GM18502 (cell line): Measurements from ENCODE around the gene LDB2.

Experiments
- ATAC-seq: cut with Tn5 transposase; IDR thresholded peaks from one replicate; pipeline ENCODE4 v1.9.1; 2021; ENCODE audit warnings: mild to moderate bottlenecking; ENCODE audit not compliant: unreplicated experiment, poor library complexity

LDB2 gene

GRCh38 chr4:16760617-16761363, 137.7 kb downstream of the LDB2 start:
- ATAC-seq: no peak

DNA sequence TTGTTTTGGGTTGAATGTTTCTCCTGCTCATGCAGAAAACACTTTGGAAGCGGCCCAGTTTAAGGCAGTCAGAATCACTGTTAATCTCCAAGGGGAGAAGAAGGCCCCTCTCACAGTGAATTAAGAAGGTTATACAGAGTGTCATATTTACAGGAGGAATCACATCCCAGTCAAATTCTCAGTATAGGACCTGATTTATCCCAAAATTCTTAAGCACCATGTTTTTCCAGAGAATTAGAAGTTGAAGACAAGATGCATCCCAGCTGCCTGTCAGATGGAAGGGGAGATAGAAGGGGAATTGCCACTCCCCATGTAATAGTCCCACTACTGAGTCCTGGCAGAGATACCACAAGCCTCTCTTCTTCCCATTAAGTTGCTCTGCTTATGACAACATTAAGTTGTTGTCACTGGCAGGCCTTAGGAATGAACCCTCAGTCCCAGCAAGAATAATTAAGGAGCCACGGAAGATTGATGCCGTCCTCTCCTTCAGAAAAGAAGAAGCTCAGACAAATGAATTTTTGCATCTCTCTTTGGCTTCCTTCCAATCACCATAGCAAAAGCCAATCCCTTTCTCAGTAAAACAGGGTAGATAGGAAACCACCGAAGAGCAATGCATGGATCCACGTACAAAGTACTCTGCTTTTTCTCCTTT, 138.4 kb downstream of the LDB2 start:
- ATAC-seq: no peak

DNA sequence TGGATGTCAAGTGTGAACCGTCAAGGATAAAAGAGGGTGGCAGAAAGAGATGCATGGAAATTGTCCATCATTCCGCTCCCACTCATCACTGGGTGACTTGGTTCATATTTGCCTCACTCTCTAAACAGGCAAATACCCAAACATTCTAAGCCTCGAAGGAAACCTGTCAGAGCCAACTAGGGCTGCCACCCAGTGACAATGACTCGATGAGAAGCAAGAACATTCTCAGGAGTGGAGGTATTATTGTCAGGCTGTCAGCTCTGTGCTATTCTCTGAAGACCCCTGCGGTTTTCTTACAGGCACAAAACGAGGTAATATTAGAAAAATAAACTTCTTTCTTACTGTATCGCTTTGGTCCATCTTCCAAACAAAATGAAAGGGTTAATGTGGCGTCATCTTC, 139.6 kb downstream of the LDB2 start:
- no peak for ATAC-seq

DNA sequence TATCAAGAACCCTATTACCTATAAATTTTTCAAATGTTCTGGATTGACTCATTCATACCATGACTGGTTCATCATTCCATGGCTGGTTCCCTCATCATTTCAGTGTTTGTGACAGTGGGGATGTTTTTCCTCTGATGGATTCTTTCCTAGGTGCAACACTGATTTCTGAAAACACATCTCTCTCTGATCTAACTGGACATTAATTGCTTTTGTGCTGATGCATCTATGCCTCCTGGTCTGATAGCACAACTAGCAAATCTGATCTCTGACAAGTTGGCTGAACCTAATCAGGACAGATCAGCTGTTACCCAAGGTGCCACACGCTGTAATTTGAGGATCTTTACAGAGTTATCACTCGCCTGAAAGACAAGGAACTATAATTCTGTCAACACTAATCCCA, 140.2 kb downstream of the LDB2 start:
- no peak for ATAC-seq

GRCh38 chr4:16757080-16757521, 141.3 kb downstream of the LDB2 start:
- ATAC-seq: no peak

GRCh38 chr4:16754104-16754503, 144.3 kb downstream of the LDB2 start:
- ATAC-seq: no peak

GRCh38 chr4:16752150-16752549, 146.3 kb downstream of the LDB2 start:
- ATAC-seq: no peak

DNA sequence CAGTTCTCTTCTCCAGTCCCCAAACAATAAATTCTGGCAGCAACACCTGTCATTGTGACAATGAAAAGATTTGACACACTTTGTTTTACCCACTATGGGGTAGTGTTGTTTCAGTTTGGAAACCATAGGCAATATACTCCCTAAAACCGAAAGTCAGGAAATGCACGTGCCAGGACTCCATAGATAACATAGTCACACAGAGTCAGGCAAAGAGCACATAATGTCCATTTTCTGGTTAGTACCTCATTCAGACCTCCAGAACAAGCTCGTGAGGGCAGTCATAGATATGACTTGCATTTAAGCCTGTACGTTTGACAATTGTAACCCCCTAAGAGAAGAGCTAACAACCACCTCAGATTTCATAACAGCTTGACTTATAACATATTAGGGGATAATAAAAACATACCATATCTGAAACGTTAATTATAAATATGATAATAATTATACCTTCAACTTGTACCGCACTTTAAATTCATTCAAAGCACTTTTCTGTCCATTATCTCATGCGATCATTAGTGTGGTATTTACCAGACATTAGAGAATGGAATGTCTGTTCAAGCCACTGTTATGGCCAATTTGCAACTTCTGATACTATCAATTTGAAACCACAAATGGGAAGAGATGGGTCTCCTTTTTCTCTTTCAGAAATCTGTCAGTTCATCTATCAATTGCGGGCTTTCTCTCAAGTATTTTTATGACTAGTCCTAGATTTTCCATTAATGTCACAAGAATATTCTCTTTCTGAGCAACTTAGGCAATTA, 147.4 kb downstream of the LDB2 start:
- no peak for ATAC-seq

DNA sequence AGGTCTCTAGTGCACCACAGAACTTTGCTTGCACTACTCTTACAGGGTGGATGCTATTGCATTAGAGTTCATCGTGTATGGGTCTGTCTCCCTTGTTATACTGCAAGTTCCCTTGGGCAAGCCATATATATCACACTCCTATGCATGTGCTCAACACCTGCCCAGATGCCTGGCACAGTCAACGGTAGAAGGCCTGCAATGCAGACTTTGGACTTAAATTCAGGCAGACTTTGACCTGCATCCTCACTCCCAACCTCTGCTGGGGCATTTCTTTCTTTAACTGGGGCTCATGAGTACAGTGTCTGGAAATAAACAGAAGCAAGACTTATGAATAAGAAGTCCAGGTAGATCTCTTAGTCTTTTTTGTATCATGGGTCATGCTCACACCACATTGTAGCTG, 148.2 kb downstream of the LDB2 start:
- ATAC-seq: no peak

GRCh38 chr4:16745887-16746286, 152.6 kb downstream of the LDB2 start:
- no peak for ATAC-seq

DNA sequence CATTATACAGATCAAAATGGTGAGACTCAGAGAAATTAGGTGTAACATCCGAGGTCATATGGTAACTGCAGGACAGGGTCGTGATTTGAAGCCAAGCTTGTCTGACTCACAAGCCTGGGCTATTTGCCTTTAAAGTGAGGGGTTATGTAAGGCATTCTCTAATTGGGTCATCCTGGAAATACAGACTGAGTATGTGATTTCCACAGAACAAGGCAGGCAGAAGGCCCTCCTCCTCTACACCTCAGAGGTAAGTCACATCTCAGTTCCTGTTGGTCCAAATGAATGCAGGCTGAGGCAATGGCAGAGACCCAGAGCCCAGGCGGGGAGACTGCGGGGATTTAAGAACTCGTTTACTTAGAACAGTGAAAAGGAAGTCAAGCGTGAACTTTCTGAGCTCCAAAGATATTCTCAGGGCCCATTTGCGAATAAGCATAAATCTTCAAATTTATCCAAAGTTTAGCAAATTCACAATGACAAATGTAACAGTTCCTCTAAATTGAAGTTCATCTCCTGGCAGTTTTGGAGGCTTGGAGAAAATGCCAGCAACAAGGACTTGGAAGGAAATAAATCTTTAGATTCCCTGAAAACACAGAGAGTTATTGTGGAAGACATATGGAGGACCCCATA, 153.3 kb downstream of the LDB2 start:
- ATAC-seq: no peak

- no peak for ATAC-seq
Observed at GRCh38 chr4:16741287-16741686, 157.2 kb downstream of the LDB2 start.

- ATAC-seq: no peak
Observed at GRCh38 chr4:16739997-16740624, 158.3 kb downstream of the LDB2 start.

DNA sequence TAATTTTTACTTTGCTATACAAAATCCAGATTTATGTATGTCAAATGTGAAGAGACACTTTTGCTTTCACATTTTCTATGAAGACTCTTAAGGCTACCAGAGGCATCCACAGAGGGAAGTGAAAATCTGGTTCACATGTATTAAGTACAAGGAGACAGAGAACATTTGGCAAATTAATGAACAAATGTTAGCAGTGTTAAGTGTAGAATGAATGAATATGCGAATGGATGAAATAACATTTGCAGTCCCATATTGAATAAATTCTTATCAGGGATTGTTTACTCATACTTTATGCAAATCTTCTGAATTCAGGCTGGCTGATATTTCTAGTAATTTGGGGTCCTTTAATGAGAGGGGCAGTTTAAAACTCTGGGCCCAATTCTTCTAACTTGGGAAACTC, 159.9 kb downstream of the LDB2 start:
- no peak for ATAC-seq

DNA sequence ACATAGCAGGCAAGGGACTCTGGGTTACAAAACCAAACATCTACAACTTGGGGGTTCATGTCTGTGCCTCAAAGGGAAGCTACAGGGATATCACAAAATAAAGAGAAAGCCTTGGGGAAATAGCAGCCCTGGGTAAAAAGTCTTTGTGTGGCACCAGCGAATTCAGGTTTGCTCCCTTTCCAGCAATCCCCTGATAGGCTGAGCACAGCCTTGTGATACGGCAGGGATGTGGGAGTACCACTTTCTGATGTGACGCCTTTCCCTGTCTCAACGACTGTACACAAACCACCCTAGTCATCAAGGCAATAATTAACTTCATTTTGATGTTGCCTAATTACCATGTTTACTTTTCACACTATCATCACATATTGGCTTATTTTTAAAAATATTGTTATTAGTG, 164.9 kb downstream of the LDB2 start:
- ATAC-seq: no peak

GRCh38 chr4:16732741-16733140, 165.7 kb downstream of the LDB2 start:
- ATAC-seq: no peak

GRCh38 chr4:16731776-16732380, 166.6 kb downstream of the LDB2 start:
- no peak for ATAC-seq

- ATAC-seq: no peak
Observed at GRCh38 chr4:16730522-16731205, 167.8 kb downstream of the LDB2 start.

DNA sequence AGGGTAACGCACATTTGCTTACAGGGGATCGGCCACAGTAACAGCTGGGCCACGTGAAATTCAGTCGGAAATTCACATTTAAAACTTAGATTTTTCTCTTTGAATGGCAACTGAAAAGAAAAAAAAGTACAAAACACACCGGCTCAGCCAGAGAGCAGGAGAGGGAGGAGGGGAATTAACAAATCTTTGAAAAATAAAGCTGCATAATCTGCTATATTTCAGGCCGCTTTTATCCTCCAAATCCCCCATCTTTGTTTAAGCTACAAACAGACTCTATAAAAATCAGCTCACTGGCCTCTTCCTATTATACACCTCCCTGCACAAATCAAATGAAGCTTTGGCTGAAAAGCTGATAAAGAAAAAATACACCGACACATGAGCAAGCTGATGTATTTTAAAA, 169.1 kb downstream of the LDB2 start:
- no peak for ATAC-seq
